Kidney epithelial cell (primary cell): ENCODE data around the gene PLAC9. TPM values are rescaled to one million over a fixed set of nuclear protein-coding genes. Genes with fewer than 3 reads are reported as not detected.
"Not testable (repeated sequence)": the region's sequence is repeated elsewhere in the genome, so short reads cannot be mapped to it uniquely, and the experiment has no call there.

Source experiments
- DNase-seq: peaks from one replicate; pipeline ENCODE4 v3.0.0-alpha.2; 2010; ENCODE audit warnings: low read depth
- H3K27me3 ChIP-seq: 2 replicates; pipeline ENCODE4 v1.6.0; 2011; ENCODE audit warnings: low read length; ENCODE audit not compliant: control insufficient read depth, insufficient read depth
- H3K36me3 ChIP-seq: 2 replicates; pipeline ENCODE4 v1.5.1; 2011; ENCODE audit warnings: low read length; ENCODE audit not compliant: control insufficient read depth, insufficient read depth
- H3K4me3 ChIP-seq: 2 replicates; pipeline ENCODE4 v1.5.1; 2011; ENCODE audit warnings: low read depth, mild to moderate bottlenecking, control low read depth, low read length
- total RNA-seq: library from RNA; depleted of rRNA; stranded (reverse); fragments of >200 nt; gene quantifications from 2 replicates; pipeline ENCODE4 v1.2.3, GENCODE V29; 2015
- TF ChIP-seq, protein P1 (sequence below): IDR thresholded peaks from 2 replicates; pipeline ENCODE4 v1.5.1; 2011; ENCODE audit warnings: mild to moderate bottlenecking, moderate library complexity, low read length, control low read depth, inconsistent platforms; ENCODE audit not compliant: insufficient read depth, poor library complexity, severe bottlenecking

Gene PLAC9
- total RNA-seq, 1 donor from 2014 or later: not detected

DNA sequence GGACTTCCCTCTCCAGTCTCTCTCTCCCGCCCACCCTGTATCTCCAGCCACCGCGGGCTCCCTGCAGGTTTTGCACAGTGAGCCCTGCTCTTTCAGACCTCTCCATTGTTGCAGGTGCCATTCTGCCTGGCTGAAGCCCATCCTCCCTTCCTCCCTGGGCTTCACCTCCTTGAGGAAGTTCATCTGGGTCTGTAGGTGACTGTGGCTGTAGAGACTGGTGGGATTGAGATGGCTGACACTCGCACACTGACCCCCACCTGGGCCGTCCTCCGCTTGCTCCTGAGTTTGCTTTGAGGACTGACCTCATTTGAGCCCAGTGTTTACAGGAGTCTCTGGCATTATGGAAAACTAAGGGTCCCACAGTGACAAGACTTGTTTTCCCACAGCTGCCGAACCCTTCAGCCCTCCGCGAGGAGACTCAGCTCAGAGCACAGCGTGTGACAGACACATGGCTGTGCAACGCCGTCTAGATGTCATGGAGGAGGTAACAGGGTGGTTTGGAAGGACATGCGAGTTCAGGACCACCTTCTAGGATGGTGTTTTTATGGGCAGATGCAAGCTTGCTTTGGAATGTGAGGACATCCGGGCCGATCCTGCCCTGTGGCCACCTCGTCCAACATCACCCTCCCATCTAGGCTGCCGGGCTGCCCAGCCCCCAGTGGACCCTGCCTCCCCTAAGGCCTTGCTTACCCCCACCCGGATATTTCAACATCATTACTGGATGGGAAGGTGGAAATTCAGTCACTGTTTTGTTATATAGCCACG, 9.3 kb downstream of the PLAC9 start:
- DNase-seq: no peak
- TF ChIP-seq, protein P1, sequence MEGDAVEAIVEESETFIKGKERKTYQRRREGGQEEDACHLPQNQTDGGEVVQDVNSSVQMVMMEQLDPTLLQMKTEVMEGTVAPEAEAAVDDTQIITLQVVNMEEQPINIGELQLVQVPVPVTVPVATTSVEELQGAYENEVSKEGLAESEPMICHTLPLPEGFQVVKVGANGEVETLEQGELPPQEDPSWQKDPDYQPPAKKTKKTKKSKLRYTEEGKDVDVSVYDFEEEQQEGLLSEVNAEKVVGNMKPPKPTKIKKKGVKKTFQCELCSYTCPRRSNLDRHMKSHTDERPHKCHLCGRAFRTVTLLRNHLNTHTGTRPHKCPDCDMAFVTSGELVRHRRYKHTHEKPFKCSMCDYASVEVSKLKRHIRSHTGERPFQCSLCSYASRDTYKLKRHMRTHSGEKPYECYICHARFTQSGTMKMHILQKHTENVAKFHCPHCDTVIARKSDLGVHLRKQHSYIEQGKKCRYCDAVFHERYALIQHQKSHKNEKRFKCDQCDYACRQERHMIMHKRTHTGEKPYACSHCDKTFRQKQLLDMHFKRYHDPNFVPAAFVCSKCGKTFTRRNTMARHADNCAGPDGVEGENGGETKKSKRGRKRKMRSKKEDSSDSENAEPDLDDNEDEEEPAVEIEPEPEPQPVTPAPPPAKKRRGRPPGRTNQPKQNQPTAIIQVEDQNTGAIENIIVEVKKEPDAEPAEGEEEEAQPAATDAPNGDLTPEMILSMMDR: no peak
- Histone ChIP-seq H3K36me3 (no peaks in the 10 kb centered on the region), H3K27me3 (peaks cover 15% of the 10 kb centered on the region), H3K4me3 (no peak overlapping the region)

DNA sequence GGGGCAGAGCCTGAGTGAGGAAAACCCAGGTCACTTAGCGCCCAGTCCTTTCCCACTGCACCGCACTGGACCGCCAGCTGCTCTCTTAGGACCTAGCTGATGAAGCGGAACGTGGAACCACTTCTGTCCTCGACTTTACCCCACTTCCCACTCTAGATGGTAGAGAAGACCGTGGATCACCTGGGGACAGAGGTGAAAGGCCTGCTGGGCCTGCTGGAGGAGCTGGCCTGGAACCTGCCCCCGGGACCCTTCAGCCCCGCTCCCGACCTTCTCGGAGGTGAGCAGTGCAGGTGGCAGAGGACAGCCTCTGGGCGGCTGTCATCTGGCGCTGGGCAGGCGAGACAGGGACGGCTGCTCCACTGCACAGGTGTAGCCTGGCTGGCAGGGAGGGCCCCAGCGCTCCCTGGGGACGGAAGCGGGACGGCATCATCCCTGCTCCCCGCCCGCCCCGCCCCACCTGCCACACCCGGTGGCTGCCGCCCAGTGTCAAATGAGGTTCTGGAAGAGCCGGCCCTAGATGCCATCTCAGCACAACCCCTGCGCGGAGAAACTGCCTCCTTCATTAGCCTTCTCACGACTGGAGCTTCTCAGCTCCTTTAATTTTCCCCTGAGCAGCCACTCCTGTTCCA, 11.7 kb downstream of the PLAC9 start:
- peaks cover 15% of the 10 kb centered on the region for H3K27me3 ChIP-seq
- DNase-seq: no peak
- H3K36me3 ChIP-seq: no peaks in the 10 kb centered on the region
- TF ChIP-seq, protein P1: no peak
- H3K4me3 ChIP-seq: no peak overlapping the region

DNA sequence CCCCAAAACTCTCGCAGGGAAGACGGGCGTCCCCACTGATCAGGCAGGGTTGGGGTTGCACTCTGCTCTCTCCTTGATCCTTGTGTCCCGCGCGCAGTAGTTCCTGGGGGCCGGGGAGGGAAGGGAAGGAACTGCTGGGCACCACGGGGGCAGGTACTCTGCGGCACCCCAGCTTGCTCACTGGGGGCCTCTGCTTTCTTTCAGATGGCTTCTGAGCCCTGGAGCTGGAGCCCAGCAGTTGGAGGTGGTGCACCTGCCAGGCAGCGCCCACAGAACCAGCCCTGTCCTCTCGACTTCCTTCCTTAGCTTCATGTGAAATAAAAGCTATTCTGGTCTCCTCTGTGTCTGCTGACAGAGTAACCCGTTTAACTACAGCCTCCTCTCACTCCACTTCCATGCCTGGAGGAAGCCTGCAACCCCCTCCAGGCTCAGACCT, 12.2 kb downstream of the PLAC9 start:
- no peak overlapping the region for H3K4me3 ChIP-seq
- no peak for DNase-seq

DNA sequence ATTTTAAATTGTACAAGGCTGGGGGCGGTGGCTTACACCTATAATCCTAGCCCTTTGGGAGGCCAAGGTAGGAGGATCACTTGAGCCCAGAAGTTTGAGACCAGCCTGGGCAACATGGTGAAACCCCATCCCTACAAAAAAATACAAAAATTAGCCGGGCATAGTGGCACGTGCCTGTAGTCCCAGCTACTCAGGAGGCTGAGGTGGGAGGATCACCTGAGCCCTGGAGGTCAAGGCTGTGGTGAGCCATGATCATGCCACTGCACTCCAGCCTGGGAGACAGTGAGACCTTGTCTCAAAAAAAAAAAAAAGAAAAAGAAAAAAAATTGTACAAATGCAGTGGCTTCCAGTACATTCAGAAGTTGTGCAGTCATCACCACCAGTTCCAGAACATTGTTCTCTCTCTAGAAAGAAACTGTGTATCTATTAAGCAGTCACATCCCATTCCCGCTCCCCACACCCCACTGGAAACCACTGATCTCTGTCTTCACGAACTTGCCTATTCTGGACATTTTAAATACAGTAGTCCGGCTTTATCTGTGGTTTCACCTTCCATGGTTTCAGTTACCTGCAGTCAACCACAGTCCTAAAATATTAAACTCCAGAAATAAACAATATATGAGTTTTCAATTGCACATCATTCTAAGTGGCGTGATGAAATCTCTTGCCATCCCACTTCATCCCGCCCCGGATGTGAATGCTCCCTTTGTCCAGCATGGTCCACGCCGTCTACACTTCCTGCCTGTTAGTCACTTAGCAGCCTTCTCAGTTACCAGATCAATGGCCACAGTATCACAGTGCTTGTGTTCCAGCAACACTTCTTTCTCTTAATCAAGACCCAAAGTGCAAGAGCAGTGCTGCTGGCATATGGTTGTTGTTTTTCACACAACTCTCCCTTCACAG, 13.1 kb downstream of the PLAC9 start:
- not testable (repeated sequence) for H3K4me3 ChIP-seq, DNase-seq, H3K36me3 ChIP-seq
- H3K27me3 ChIP-seq: peaks cover 15% of the 10 kb centered on the region

More for the DNA sequence above, 12.2 kb downstream of the PLAC9 start:
- TF ChIP-seq, protein P1: no peak
- H3K27me3 ChIP-seq: peaks cover 15% of the 10 kb centered on the region
- no peaks in the 10 kb centered on the region for H3K36me3 ChIP-seq

DNA sequence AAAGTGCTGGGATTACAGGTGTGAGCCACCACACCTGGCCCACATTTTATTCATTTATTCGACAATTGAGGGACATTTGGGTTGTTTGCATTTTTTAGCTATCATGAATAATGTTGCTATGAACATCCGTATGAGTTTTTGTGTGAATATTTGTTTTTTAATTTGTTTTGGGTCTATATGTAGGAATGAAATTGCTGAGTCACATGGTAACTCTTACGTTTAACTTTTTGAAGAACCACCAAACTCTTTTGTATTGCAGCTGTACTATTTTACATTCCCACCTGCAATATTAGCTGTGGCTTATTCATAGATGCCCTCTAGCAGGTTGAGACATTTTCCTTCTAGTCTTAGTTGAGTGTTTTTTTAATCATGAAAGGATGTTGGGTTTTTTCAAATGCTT, 14.4 kb downstream of the PLAC9 start:
- H3K27me3 ChIP-seq: peaks cover 9% of the 10 kb centered on the region
- TF ChIP-seq, protein P1: no peak
- no peak for DNase-seq
- no peak overlapping the region for H3K4me3 ChIP-seq
- no peaks in the 10 kb centered on the region for H3K36me3 ChIP-seq
